Measurements from ENCODE around the gene POU3F1.
"Not testable (repeated sequence)": the region's sequence is repeated elsewhere in the genome, so short reads cannot be mapped to it uniquely, and the experiment has no call there.

GRCh38 chr1:38032992-38033391 is 13.6 kb downstream of the POU3F1 start:
- not testable (repeated sequence) for TF ChIP-seq POLR2A, CTCF, EP300 (IDR thresholded peaks at IDR 0.05)

Measured in ovary (tissue), 3 donors.